IPS-20b (cell line): ENCODE measurements around the gene MRPL47.

Experiments
- H3K27ac ChIP-seq: one replicate; pipeline ENCODE4 v1.5.1; 2013; ENCODE audit warnings: low read length
- H3K27me3 ChIP-seq: 2 replicates; pipeline ENCODE4 v1.6.1; 2013; ENCODE audit warnings: mild to moderate bottlenecking, low read length, inconsistent platforms; ENCODE audit not compliant: insufficient read depth
- H3K36me3 ChIP-seq: 2 replicates; pipeline ENCODE4 v1.6.1; 2013; ENCODE audit warnings: low read depth, mild to moderate bottlenecking, inconsistent platforms, low read length, moderate library complexity; ENCODE audit not compliant: insufficient read depth
- H3K4me1 ChIP-seq: 2 replicates; pipeline ENCODE4 v1.6.1; 2013; ENCODE audit warnings: mild to moderate bottlenecking, control low read depth, inconsistent platforms, low read length, moderate library complexity; ENCODE audit not compliant: insufficient read depth
- H3K4me3 ChIP-seq: 2 replicates; pipeline ENCODE4 v1.5.1; 2013; ENCODE audit warnings: mild to moderate bottlenecking, low read length, inconsistent platforms
- H3K9ac ChIP-seq: 2 replicates; pipeline ENCODE4 v1.6.1; 2013; ENCODE audit warnings: low read depth, mild to moderate bottlenecking, inconsistent platforms, low read length, moderate library complexity
- H3K9me3 ChIP-seq: 2 replicates; pipeline ENCODE4 v1.6.1; 2013; ENCODE audit warnings: mild to moderate bottlenecking, low read depth, low read length, inconsistent platforms; ENCODE audit not compliant: insufficient read depth

MRPL47 gene

GRCh38 chr3:179541094-179541493 lies 63.3 kb downstream of the MRPL47 start:
- Histone ChIP-seq H3K27ac (no peak overlapping the region), H3K9me3 (no peaks in the 10 kb centered on the region), H3K4me1 (no peaks in the 10 kb centered on the region), H3K27me3 (no peaks in the 10 kb centered on the region), H3K9ac (no peak overlapping the region), H3K36me3 (no peaks in the 10 kb centered on the region), H3K4me3 (no peak overlapping the region)
